Prostate gland (tissue), 2 donors: Measurements from ENCODE around the gene CTBP1. TPM values are rescaled to one million over a fixed set of nuclear protein-coding genes. Genes with fewer than 3 reads are reported as not detected.

Experiments
- DNase-seq: peaks from one replicate; pipeline ENCODE4 v3.0.0-alpha.2; 2019; ENCODE audit warnings: low spot score
- H3K27ac ChIP-seq, 2 donors: fragments of 200-600 bp; sonication (generic); 2 replicates each; pipeline ENCODE4 v1.5.1; 2017 to 2019
- H3K27me3 ChIP-seq: fragments of 200-600 bp; sonication (generic); replicated peaks from 2 replicates; pipeline ENCODE4 v1.5.1; 2019; ENCODE audit not compliant: insufficient read depth
- H3K36me3 ChIP-seq, 2 donors: fragments of 200-600 bp; sonication (generic); 1 replicate in 1 of 2; 2 replicates in 1 of 2; pipeline versions ENCODE4 v1.5.1 to v1.8.1; 2017 to 2019
- H3K4me1 ChIP-seq: fragments of 200-600 bp; sonication (generic); replicated peaks from 2 replicates; pipeline ENCODE4 v1.5.1; 2019
- H3K4me3 ChIP-seq, 2 donors: fragments of 200-600 bp; sonication (generic); 2 replicates each; pipeline ENCODE4 v1.5.1; 2017 to 2019
- H3K9me3 ChIP-seq: fragments of 200-600 bp; sonication (generic); 2 replicates; pipeline ENCODE4 v1.5.1; 2017
- CTCF ChIP-seq, 4 experiments: fragments of 200-600 bp in 2 of 4; fragments of 450-650 bp in 2 of 4; sonication (generic) in 2 of 4; IDR thresholded peaks; 1 replicate in 3 of 4; 2 replicates in 1 of 4; pipeline ENCODE4 v1.5.1; 2016 to 2019; ENCODE audit warnings: antibody characterized with exemption in 4 of 4, mild to moderate bottlenecking in 2 of 4, moderate library complexity in 2 of 4
- POLR2A ChIP-seq: fragments of 450-650 bp; IDR thresholded peaks from one replicate; pipeline ENCODE4 v1.6.1; 2016; ENCODE audit warnings: antibody characterized with exemption, mild to moderate bottlenecking
- POLR2AphosphoS5 ChIP-seq: sonication (generic); formaldehyde crosslinking; IDR thresholded peaks from one replicate; pipeline ENCODE4 v1.6.1; 2017; ENCODE audit warnings: antibody characterized with exemption
- WGBS: methylation state at CpG from one replicate; pipeline ENCODE4 v1.1.5; 2018; 5-methylcytosine and 5-hydroxymethylcytosine counted together
- intact Hi-C: fragments of 100-400 bp; cut with DNase I; formaldehyde crosslinking; loops from one replicate; pipeline ENCODE4 v1.14.2; 2022
- total RNA-seq, 2 donors: library from RNA; depleted of rRNA; stranded (reverse); fragments of >200 nt; gene quantifications; one replicate each; pipeline ENCODE4 v1.1.0, GENCODE V29; 2016

Gene CTBP1
- total RNA-seq, 2 donors from 2014 or later = 173 to 264 TPM

- TF ChIP-seq CTCF (IDR thresholded peaks at IDR 0.05) = no peak
- TF ChIP-seq POLR2A = no peak
- TF ChIP-seq POLR2AphosphoS5 = no peak
- 68% methylated on average over 22 of the region's 22 CpGs for WGBS
- no peaks in the 10 kb centered on the region for H3K9me3 ChIP-seq
- peaks cover 55% of the 10 kb centered on the region for H3K4me1 ChIP-seq
- intact Hi-C loops = loop anchor here (5.0 kb wide), 1 partner anchor 38 kb away; the partner anchor contains the start of gene SPON2
- no peak overlapping the region for H3K4me3 ChIP-seq
- DNase-seq = no peak
- H3K27me3 ChIP-seq = no peaks in the 10 kb centered on the region
- H3K36me3 ChIP-seq = peaks cover 0 to 5% of the 10 kb centered on the region in 2 donors
- peak overlapping the region; percentile 74 to 94 for H3K27ac ChIP-seq
These were observed 38.6 kb downstream of the CTBP1 start for GRCh38 chr4:1210241-1210841.

DNA sequence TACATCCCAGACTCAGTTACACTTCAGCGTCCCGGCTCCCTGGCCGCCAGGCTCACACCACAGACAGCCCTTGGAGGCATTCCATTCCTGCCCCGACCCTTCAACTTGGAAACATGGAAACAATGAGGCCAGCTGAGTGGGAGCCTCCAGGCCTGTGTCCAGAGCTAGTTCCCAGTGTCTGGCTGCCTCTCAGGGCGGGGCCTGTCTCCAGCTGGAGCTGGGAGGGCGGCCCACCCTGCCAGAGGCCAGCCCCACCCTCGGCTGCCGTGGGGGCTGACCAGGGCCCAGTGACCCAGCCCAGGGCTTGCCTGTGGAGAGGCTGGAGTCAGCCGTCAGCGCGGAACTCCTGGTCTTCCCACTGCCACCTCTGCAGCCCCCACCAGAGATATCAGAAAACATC is 39.1 kb downstream of the CTBP1 start:
- Histone ChIP-seq H3K9me3 (no peaks in the 10 kb centered on the region), H3K27me3 (no peaks in the 10 kb centered on the region), H3K27ac (peak overlapping the region; percentile 74 to 94), H3K36me3 (peaks cover 0 to 5% of the 10 kb centered on the region in 2 donors), H3K4me3 (no peak overlapping the region), H3K4me1 (peaks cover 55% of the 10 kb centered on the region)
- TF ChIP-seq POLR2A (no peak), POLR2AphosphoS5 (no peak), CTCF (IDR thresholded peaks at IDR 0.05) (no peak)
- 41% methylated on average over 9 of the region's 11 CpGs for WGBS
- intact Hi-C loops = loop anchor here (5.0 kb wide), 1 partner anchor 38 kb away; the partner anchor contains the start of gene SPON2
- DNase-seq = no peak

- H3K4me3 ChIP-seq = no peak overlapping the region
- H3K36me3 ChIP-seq = peaks cover 0 to 2% of the 10 kb centered on the region in 2 donors
- intact Hi-C loops = no loop called here
- peak overlapping the region; percentile 74 to 94 for H3K27ac ChIP-seq
- H3K9me3 ChIP-seq = no peaks in the 10 kb centered on the region
- peaks cover 55% of the 10 kb centered on the region for H3K4me1 ChIP-seq
- H3K27me3 ChIP-seq = no peaks in the 10 kb centered on the region
- DNase-seq = peak; percentile 41
- TF ChIP-seq POLR2A (no peak), CTCF (IDR thresholded peaks at IDR 0.05) (no peak), POLR2AphosphoS5 (no peak)
- WGBS = 41% methylated on average over 31 of the region's 31 CpGs
These were observed 39.8 kb downstream of the CTBP1 start for GRCh38 chr4:1208970-1209704.

GRCh38 chr4:1208266-1208961 is 40.5 kb downstream of the CTBP1 start:
- WGBS = 53% methylated on average over 37 of the region's 37 CpGs
- intact Hi-C loops = no loop called here
- no peak for TF ChIP-seq POLR2A
- no peak for TF ChIP-seq CTCF (IDR thresholded peaks at IDR 0.05)
- no peak for TF ChIP-seq POLR2AphosphoS5
- no peak overlapping the region for H3K4me3 ChIP-seq
- H3K4me1 ChIP-seq = peaks cover 52% of the 10 kb centered on the region
- H3K27ac ChIP-seq = peak overlapping the region; percentile 74 to 94
- H3K27me3 ChIP-seq = no peaks in the 10 kb centered on the region
- no peaks in the 10 kb centered on the region for H3K9me3 ChIP-seq
- no peaks in the 10 kb centered on the region for H3K36me3 ChIP-seq
- DNase-seq = no peak
